ENCODE results near the gene FAM120AOS. TPM values are rescaled to one million over a fixed set of nuclear protein-coding genes. Genes with fewer than 3 reads are reported as not detected.

The FAM120AOS gene
- total and polyA plus RNA-seq, 2 of the 8 experiments (the other 6 are each of a cell fraction or from before 2014, with no cell fraction given): 29.6 to 37.6 TPM

DNA sequence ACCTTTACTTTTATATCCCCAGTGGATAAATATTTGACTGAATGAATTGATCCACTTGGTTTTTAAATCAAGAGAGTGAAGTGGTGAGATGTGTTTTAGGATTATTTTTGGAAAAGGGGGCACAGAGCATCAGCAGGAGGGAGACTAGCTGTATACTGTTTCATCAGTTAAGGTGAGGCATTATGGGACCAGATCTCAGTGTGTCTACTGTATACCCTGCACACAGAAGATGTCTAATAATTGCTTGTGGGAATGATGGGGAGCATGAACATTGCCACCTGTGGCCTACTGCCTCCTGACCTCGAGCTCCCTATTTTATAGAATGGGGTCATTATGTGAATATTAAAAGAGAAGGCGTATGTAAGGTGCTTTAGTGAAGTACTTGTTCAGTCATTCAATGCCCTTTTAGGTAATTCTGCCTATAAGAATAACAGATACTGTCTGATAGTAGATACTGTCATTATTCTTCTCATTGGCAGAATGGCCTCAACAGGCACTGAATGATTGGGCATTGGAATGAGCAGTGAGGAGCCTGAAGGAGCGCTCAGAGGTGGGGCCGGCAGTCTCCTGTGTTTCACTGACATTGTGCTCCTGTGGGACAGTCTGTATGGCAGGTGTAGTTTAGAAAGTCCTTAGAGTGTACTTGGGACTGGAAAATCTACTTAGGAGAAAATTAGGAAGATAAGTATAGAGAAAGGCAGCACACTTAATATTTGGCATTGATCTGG lies 47.4 kb upstream of the FAM120AOS start (continued):
- TF ChIP-seq, protein P1, sequence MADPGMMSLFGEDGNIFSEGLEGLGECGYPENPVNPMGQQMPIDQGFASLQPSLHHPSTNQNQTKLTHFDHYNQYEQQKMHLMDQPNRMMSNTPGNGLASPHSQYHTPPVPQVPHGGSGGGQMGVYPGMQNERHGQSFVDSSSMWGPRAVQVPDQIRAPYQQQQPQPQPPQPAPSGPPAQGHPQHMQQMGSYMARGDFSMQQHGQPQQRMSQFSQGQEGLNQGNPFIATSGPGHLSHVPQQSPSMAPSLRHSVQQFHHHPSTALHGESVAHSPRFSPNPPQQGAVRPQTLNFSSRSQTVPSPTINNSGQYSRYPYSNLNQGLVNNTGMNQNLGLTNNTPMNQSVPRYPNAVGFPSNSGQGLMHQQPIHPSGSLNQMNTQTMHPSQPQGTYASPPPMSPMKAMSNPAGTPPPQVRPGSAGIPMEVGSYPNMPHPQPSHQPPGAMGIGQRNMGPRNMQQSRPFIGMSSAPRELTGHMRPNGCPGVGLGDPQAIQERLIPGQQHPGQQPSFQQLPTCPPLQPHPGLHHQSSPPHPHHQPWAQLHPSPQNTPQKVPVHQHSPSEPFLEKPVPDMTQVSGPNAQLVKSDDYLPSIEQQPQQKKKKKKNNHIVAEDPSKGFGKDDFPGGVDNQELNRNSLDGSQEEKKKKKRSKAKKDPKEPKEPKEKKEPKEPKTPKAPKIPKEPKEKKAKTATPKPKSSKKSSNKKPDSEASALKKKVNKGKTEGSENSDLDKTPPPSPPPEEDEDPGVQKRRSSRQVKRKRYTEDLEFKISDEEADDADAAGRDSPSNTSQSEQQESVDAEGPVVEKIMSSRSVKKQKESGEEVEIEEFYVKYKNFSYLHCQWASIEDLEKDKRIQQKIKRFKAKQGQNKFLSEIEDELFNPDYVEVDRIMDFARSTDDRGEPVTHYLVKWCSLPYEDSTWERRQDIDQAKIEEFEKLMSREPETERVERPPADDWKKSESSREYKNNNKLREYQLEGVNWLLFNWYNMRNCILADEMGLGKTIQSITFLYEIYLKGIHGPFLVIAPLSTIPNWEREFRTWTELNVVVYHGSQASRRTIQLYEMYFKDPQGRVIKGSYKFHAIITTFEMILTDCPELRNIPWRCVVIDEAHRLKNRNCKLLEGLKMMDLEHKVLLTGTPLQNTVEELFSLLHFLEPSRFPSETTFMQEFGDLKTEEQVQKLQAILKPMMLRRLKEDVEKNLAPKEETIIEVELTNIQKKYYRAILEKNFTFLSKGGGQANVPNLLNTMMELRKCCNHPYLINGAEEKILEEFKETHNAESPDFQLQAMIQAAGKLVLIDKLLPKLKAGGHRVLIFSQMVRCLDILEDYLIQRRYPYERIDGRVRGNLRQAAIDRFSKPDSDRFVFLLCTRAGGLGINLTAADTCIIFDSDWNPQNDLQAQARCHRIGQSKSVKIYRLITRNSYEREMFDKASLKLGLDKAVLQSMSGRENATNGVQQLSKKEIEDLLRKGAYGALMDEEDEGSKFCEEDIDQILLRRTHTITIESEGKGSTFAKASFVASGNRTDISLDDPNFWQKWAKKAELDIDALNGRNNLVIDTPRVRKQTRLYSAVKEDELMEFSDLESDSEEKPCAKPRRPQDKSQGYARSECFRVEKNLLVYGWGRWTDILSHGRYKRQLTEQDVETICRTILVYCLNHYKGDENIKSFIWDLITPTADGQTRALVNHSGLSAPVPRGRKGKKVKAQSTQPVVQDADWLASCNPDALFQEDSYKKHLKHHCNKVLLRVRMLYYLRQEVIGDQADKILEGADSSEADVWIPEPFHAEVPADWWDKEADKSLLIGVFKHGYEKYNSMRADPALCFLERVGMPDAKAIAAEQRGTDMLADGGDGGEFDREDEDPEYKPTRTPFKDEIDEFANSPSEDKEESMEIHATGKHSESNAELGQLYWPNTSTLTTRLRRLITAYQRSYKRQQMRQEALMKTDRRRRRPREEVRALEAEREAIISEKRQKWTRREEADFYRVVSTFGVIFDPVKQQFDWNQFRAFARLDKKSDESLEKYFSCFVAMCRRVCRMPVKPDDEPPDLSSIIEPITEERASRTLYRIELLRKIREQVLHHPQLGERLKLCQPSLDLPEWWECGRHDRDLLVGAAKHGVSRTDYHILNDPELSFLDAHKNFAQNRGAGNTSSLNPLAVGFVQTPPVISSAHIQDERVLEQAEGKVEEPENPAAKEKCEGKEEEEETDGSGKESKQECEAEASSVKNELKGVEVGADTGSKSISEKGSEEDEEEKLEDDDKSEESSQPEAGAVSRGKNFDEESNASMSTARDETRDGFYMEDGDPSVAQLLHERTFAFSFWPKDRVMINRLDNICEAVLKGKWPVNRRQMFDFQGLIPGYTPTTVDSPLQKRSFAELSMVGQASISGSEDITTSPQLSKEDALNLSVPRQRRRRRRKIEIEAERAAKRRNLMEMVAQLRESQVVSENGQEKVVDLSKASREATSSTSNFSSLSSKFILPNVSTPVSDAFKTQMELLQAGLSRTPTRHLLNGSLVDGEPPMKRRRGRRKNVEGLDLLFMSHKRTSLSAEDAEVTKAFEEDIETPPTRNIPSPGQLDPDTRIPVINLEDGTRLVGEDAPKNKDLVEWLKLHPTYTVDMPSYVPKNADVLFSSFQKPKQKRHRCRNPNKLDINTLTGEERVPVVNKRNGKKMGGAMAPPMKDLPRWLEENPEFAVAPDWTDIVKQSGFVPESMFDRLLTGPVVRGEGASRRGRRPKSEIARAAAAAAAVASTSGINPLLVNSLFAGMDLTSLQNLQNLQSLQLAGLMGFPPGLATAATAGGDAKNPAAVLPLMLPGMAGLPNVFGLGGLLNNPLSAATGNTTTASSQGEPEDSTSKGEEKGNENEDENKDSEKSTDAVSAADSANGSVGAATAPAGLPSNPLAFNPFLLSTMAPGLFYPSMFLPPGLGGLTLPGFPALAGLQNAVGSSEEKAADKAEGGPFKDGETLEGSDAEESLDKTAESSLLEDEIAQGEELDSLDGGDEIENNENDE (IDR thresholded peaks at IDR 0.05; ENCODE audit: insufficient replicate concordance, low read length): no peak
- TF ChIP-seq TAF1 (IDR thresholded peaks at IDR 0.05; ENCODE audit: low read depth, low read length) (no peak), RXRA (IDR thresholded peaks at IDR 0.05; ENCODE audit: insufficient read depth, low read depth, low read length) (no peak), RBBP5 (IDR thresholded peaks at IDR 0.05; ENCODE audit: borderline replicate concordance, low read depth, low read length) (no peak), CHD2 (IDR thresholded peaks at IDR 0.05; ENCODE audit: low read length) (no peak), KDM1A (IDR thresholded peaks at IDR 0.05; ENCODE audit: borderline replicate concordance, low read length) (no peak)
- TF ChIP-seq, protein P2, sequence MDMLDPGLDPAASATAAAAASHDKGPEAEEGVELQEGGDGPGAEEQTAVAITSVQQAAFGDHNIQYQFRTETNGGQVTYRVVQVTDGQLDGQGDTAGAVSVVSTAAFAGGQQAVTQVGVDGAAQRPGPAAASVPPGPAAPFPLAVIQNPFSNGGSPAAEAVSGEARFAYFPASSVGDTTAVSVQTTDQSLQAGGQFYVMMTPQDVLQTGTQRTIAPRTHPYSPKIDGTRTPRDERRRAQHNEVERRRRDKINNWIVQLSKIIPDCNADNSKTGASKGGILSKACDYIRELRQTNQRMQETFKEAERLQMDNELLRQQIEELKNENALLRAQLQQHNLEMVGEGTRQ (IDR thresholded peaks at IDR 0.05; ENCODE audit: low read length): no peak
- TF ChIP-seq, protein P3, sequence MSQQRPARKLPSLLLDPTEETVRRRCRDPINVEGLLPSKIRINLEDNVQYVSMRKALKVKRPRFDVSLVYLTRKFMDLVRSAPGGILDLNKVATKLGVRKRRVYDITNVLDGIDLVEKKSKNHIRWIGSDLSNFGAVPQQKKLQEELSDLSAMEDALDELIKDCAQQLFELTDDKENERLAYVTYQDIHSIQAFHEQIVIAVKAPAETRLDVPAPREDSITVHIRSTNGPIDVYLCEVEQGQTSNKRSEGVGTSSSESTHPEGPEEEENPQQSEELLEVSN (IDR thresholded peaks at IDR 0.05): no peak
